ENCODE measurements around the gene TMEM45B.

Gene TMEM45B

DNA sequence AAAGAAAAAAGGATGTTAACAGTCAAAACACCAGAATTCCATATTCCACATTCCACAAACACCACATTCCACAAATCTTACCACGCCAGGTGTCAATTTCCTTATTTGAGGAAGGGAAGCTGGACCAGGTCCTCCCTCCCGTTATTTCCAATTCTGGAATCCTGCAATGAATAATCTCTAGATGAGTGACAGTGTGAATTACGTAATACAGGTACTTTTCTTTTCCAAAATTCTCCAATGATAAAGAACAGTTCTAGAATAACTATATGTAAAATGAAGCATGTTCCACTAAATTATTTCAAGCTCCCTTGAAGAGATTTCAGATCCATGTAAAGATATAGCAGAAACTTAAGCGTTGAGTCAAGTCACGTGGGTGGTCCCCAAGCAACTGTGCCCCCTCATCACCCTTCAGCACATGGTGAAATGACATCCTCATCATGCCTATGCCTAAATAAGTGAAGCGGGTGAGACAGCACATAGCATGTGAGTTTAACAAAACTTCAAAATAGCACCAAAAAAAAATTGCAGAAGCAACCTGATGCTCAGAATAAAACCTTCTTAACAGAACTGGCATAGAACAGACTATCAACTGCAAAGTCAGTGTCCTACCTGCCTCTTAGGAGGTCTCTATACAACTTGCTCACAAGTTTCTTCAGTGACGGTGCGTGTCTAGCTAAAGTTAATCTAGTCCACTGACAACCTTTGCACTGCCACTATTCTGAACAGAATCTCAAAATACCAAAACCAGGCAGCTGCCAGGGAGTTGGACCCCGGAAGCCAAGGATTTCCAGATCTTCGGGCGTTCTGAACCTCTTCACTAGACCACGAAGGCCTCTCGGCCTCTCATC lies 78.9 kb downstream of the TMEM45B start:
- Histone ChIP-seq H3K27me3 (replicated peaks) (no peaks in the 10 kb centered on the region), H3K27ac (no peak overlapping the region), H3K36me3 (replicated peaks) (peaks cover 19% of the 10 kb centered on the region), H3K4me3 (ENCODE audit: low read depth, low read length) (peak overlapping the region; percentile 76)
- DNase-seq = no peak
- TF ChIP-seq, protein P1, sequence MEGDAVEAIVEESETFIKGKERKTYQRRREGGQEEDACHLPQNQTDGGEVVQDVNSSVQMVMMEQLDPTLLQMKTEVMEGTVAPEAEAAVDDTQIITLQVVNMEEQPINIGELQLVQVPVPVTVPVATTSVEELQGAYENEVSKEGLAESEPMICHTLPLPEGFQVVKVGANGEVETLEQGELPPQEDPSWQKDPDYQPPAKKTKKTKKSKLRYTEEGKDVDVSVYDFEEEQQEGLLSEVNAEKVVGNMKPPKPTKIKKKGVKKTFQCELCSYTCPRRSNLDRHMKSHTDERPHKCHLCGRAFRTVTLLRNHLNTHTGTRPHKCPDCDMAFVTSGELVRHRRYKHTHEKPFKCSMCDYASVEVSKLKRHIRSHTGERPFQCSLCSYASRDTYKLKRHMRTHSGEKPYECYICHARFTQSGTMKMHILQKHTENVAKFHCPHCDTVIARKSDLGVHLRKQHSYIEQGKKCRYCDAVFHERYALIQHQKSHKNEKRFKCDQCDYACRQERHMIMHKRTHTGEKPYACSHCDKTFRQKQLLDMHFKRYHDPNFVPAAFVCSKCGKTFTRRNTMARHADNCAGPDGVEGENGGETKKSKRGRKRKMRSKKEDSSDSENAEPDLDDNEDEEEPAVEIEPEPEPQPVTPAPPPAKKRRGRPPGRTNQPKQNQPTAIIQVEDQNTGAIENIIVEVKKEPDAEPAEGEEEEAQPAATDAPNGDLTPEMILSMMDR (IDR thresholded peaks at IDR 0.05; ENCODE audit: low read depth, low read length, missing control alignments) = no peak
- in situ Hi-C loops (cut with HindIII; ENCODE audit: low pct_ligation_motif_present, low sequenced_read_pairs) = no loop called here

GRCh38 chr11:129895126-129896041 lies 79.7 kb downstream of the TMEM45B start, which contains the start of gene NFRKB:
NFRKB (minus strand) TSS chr11:129895578; CDS start chr11:129892849, 2,729 bp downstream.
- Histone ChIP-seq H3K4me3 (ENCODE audit: low read depth, low read length) (peak within 1 kb of the TSS; percentile 76), H3K27ac (no peak within 1 kb of the TSS), H3K27me3 (replicated peaks) (no peaks in the 10 kb centered on the region), H3K36me3 (replicated peaks) (peaks cover 14% of the 10 kb centered on the region)
- in situ Hi-C loops (cut with HindIII; ENCODE audit: low pct_ligation_motif_present, low sequenced_read_pairs) = no loop called here
- TF ChIP-seq, protein P1 (IDR thresholded peaks at IDR 0.05; ENCODE audit: low read depth, low read length, missing control alignments) = no peak
- DNase-seq = peak; percentile 59

GRCh38 chr11:129896062-129896461 lies 80.4 kb downstream of the TMEM45B start:
- Histone ChIP-seq H3K27ac (no peak overlapping the region), H3K36me3 (replicated peaks) (peaks cover 14% of the 10 kb centered on the region), H3K4me3 (ENCODE audit: low read depth, low read length) (peak overlapping the region; percentile 76), H3K27me3 (replicated peaks) (no peaks in the 10 kb centered on the region)
- TF ChIP-seq, protein P1 (IDR thresholded peaks at IDR 0.05; ENCODE audit: low read depth, low read length, missing control alignments) = no peak
- in situ Hi-C loops (cut with HindIII; ENCODE audit: low pct_ligation_motif_present, low sequenced_read_pairs) = no loop called here
- no peak for DNase-seq

GRCh38 chr11:129905402-129905801 lies 89.8 kb downstream of the TMEM45B start:
- Histone ChIP-seq H3K36me3 (replicated peaks) (peaks cover 23% of the 10 kb centered on the region), H3K4me3 (ENCODE audit: low read depth, low read length) (no peak overlapping the region), H3K27me3 (replicated peaks) (no peaks in the 10 kb centered on the region), H3K27ac (no peak overlapping the region)
- TF ChIP-seq, protein P1 (IDR thresholded peaks at IDR 0.05; ENCODE audit: low read depth, low read length, missing control alignments) = no peak
- in situ Hi-C loops (cut with HindIII; ENCODE audit: low pct_ligation_motif_present, low sequenced_read_pairs) = no loop called here
- DNase-seq = no peak

Data from brain microvascular endothelial cell (primary cell).